CD4-positive, alpha-beta T cell treated with Interleukin-15 for 1 hour (primary cell): Measurements from ENCODE around the gene SPOCK1.
"Not testable (repeated sequence)": the region's sequence is repeated elsewhere in the genome, so short reads cannot be mapped to it uniquely, and the experiment has no call there.

ENCODE experiments used
- DNase-seq: peaks from one replicate; pipeline ENCODE4 v3.0.0-alpha.2; 2020

Gene SPOCK1

GRCh38 chr5:137004279-137004678 is 494.8 kb downstream of the SPOCK1 start:
- no peak for DNase-seq

DNA sequence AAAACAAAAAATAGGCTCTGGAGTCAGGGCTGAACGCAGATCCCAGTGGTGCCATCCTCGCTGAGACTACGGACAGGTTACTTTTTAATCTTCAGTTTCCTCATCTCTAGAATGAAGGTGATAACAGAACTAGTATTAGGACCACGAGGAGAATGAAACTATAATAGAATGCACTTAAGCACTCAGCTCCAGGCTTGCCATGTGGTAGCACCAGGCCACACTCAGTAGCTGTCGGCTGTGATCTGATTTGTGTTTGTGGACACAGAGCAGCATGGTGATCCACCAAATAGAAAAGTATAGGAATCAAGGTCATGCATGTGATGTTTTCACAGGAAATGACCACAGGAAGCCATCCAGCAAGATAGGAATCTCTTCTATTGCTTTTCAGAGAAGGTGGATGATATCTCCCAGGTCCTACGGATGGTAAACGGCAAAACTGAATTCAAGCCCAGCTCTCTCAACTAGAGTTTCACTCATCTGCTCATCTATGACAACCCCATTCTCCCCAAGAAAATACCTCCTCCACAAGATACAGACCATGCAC is 498.0 kb downstream of the SPOCK1 start:
- DNase-seq = no peak

GRCh38 chr5:136999787-137000186 is 499.3 kb downstream of the SPOCK1 start:
- DNase-seq = no peak

DNA sequence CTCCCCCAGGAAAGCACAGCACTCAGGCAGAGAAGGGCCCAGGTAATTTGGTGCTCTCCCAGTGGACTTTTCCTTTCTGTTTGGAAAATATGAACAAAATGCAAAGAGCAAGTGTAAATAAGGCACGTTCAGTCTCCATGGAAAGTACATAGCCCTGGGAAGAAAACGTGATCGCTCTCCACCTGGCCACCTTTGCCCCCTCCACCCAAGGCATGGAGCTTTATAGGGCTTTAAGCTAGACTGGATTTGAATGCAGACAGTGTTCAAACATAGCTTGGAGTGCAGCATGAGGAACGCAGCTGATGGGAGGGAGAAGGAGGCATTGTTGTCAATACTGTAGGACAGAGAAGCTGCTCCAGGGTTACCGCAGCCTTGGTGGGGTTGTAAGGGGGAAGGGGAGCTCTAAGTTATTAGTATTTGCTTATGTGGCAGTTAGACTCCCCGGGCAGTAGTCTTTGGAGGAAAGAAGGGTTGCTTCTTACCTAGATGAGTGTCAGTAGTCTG is 500.2 kb downstream of the SPOCK1 start:
- no peak for DNase-seq

DNA sequence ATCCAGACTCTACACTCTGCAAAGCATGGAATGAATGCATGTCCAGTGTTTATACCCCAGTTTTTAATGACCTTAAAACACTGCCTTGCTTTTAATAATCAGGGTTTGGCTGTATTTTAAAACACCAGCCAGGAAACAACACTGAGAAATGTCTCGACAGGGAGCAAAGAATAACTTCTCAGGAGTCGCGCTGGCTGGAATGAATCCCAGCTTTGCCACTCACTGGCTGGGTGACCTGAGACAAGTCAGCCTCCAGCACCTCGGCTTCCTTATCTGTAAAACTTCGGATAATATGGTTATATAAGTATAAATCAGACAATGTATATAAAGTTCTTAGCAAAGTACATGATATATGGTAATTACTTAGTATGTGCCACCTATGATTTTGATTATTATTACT is 505.0 kb downstream of the SPOCK1 start:
- DNase-seq = no peak

- no peak for DNase-seq
These were observed 506.2 kb downstream of the SPOCK1 start for GRCh38 chr5:136992796-136993489.

DNA sequence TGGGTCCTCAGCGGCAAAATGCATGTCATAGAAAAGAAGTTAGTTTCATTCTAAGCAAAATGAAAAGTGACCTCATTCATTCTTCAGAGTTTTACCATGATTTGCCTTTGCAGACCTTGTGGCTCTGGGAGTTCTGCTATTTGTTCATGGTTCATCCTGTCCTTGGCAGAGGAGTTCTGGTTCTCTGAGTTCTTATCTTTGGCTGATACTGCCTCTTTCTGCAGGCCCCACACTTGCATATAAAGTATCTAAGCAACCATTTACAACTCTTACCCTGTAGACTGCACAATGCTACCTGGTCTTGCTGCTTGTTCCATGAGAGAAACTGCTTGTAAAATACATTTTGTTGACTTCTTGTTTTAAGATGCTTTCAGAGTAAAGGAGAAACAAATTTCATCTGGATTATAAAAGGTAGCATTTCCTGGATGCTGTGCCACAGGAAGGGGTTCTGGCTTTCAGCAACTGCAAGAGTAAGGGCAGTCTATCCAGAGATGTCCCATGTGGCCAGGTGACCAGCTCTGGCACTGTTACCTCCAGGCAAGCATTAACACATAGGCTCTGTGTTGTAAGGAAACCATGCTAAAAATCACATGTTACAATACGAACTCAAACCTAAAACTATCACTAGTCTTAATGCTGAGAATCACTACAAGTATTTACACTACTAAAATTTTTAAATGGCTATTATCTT is 513.2 kb downstream of the SPOCK1 start:
- DNase-seq = no peak

DNA sequence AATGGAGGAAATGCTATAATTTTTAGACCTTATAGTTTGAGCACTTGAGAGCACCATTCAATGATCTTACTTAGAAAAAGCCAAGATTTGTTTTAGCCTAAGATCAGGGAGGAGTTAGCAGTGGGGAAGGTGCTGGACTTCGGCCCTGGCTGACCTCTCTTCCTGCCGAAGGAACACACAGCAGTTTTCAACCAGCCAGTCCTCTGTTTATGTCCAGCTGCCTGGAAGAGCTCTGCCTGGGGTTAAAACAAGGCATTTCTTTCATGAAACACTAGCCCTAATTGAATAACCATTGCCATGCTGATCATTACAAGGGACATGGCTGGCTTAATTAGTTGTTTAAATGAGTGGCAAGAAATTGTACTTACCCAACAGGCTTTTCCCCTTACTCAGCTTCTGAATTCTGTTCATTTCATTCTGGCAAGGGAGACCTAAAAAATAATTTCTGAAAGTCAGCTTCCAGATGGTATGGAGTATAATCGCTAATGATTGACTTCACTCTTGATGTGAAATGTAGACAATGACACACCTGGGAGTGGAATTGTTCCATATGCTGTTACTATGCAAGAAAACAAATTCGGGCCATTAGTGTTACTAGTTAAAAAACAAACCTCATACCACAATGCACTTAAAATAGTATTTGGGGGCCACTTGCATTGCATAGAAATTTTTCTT is 514.2 kb downstream of the SPOCK1 start:
- DNase-seq = no peak

- no peak for DNase-seq
These were observed 517.2 kb downstream of the SPOCK1 start for GRCh38 chr5:136981936-136982335.

- DNase-seq = no peak
These were observed 520.0 kb downstream of the SPOCK1 start for GRCh38 chr5:136979131-136979530.

GRCh38 chr5:136963504-136963903 is 535.6 kb downstream of the SPOCK1 start:
- no peak for DNase-seq

GRCh38 chr5:136957428-136957827 is 541.7 kb downstream of the SPOCK1 start:
- no peak for DNase-seq

GRCh38 chr5:136954142-136954541 is 545.0 kb downstream of the SPOCK1 start:
- DNase-seq = not testable (repeated sequence)

DNA sequence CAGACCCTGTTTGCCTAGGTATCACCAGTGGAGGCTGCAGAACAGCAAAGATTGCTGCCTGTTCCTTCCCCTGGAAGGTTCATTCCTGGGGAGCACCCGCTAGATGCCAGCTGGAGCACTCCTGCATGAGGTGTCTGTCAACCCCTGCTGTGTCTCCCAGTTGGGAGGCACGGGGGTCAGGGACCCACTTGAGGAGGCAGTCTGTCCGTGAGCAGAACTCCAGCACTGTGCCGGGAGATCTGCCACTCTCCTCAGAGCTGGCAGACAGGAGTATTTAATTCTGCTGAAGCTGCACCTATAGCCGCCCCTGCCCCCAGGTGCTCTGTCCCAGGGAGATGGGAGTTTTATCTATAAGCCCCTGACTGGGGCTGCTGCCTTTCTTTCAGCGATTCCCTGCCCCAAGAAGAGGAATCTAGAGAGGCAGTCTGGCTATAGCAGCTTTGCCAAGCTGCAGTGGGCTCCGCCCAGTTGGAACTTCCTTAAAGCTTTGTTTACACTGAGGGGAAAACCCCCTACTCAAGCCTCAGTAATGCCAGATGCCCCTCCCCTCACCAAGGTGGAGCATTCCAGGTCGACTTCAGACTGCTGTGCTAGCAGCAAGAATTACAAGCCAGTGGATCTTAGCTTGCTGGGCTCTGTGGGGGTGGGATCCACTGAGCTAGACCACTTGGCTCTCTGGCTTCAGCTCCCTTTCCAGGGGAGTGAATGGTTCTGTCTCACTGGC is 545.6 kb downstream of the SPOCK1 start:
- not testable (repeated sequence) for DNase-seq

DNA sequence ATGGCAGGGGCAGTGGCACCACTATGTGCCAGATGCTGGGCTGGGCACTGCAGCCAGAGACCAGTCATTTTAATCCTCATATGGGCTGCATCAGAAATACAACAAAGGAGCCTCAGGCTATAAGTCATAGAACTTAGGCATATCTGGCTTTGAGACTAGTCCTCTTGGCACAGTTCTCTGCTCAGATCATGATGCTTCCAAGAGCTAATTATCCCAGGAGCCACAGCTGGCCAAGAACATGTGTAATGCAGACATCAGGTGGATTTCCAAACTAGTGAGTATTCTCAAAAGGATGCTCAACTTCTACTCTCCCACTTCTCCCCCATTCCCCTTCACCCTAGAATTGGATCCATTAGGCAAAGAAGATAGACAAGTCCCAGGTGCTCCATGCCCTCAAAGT is 571.6 kb downstream of the SPOCK1 start:
- no peak for DNase-seq

DNA sequence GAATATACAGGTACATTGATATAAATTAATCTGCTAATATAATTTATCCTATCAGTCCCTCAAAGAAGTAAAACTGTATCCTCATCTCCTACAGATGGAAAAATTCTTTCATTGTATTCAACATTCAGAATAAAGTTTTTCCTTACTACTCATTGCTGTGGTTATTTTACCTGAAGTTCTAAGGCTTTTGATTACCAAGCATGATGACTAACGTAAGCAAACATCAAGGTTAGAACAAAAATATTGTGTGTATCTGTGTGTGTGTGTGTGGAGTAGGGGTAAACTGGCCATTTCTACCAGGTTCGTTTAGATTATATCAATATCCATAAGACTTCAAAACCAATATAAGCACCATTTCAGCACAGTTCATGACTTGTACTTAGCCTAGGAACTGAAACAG is 573.1 kb downstream of the SPOCK1 start:
- DNase-seq = no peak
